Endothelial cell of umbilical vein (primary cell): ENCODE measurements around the gene SNAPC4. TPM values are rescaled to one million over a fixed set of nuclear protein-coding genes. Genes with fewer than 3 reads are reported as not detected.
A peak's percentile ranks its signal among the peaks of the same experiment; 100 is the strongest.

Experiments used
- BruUV-seq: library from RNA; stranded (reverse); fragments of 400-500 nt; replicated peaks from 2 replicates; lab custom pipeline; 2021; lab: Mats Ljungman, UMichigan
- CTCF ChIA-PET: fragments of 300-600, 350-600 bp; sonication (Branson Sonifier 250); formaldehyde crosslinking; loops from one replicate; lab custom pipeline; 2021; ENCODE audit warnings: antibody characterized with exemption, inconsistent platforms; lab: Charles Lee
- POLR2A ChIA-PET: fragments of 300-600, 350-600 bp; sonication (Branson Sonifier 250); formaldehyde crosslinking; loops from one replicate; lab custom pipeline; 2021; ENCODE audit warnings: antibody characterized with exemption, inconsistent platforms; lab: Charles Lee
- DNase-seq: peaks from one replicate; pipeline ENCODE4 v3.0.0-alpha.2; 2011; ENCODE audit warnings: low read depth, low spot score
- FAIRE-seq: peaks from 2 replicates; lab custom pipeline; 2011; peaks lifted over from hg19 to GRCh38; lab: Jason Lieb, UNC
- H2AFZ ChIP-seq: 2 replicates; pipeline ENCODE4 v1.6.0; 2012; ENCODE audit warnings: low read depth, low read length, control low read depth, inconsistent platforms
- H3K27ac ChIP-seq: 2 replicates; pipeline ENCODE4 v1.5.1; 2011; ENCODE audit warnings: low read depth, mild to moderate bottlenecking, control low read depth, low read length, moderate library complexity; ENCODE audit not compliant: insufficient read depth
- H3K27me3 ChIP-seq, 2 experiments: 2 replicates each; pipeline versions ENCODE4 v1.6.0 to v1.6.1; 2011; ENCODE audit warnings: low read length in 2 of 2, mixed read lengths in 1 of 2; ENCODE audit not compliant: control insufficient read depth in 2 of 2, insufficient read depth in 2 of 2
- H3K36me3 ChIP-seq, 2 experiments: 2 replicates in 1 of 2; 3 replicates in 1 of 2; pipeline ENCODE4 v1.5.1; 2011; ENCODE audit warnings: low read length in 2 of 2, mild to moderate bottlenecking in 1 of 2, moderate library complexity in 1 of 2; ENCODE audit not compliant: control insufficient read depth in 2 of 2, insufficient read depth in 2 of 2; ENCODE audit errors: extremely low read depth in 1 of 2
- H3K4me1 ChIP-seq: 3 replicates; pipeline ENCODE4 v1.5.1; 2011; ENCODE audit warnings: mild to moderate bottlenecking, low read length; ENCODE audit not compliant: control insufficient read depth, insufficient read depth; ENCODE audit errors: extremely low read depth
- H3K4me2 ChIP-seq: 2 replicates; pipeline ENCODE4 v1.6.1; 2011; ENCODE audit warnings: low read length, control low read depth, mixed read lengths; ENCODE audit not compliant: insufficient read depth
- H3K4me3 ChIP-seq, 3 experiments: fragments of 200-600 bp in 1 of 3; sonication (generic), shearing (Covaris generic) in 1 of 3; replicated peaks in 1 of 3; 2 replicates each; pipeline ENCODE4 v1.5.1; 2011 to 2016; ENCODE audit warnings: control low read depth in 3 of 3, low read length in 3 of 3, mild to moderate bottlenecking in 2 of 3, inconsistent platforms in 1 of 3, low read depth in 1 of 3, moderate library complexity in 1 of 3; ENCODE audit not compliant: insufficient read depth in 1 of 3
- H3K79me2 ChIP-seq: 2 replicates; pipeline ENCODE4 v1.6.0; 2012; ENCODE audit warnings: low read length, inconsistent platforms; ENCODE audit not compliant: control insufficient read depth, insufficient read depth
- H3K9ac ChIP-seq: replicated peaks from 2 replicates; pipeline ENCODE3; 2011; ENCODE audit warnings: low read length, control low read depth; ENCODE audit not compliant: insufficient read depth; ENCODE audit errors: extremely low read depth
- H3K9me1 ChIP-seq: replicated peaks from 3 replicates; pipeline ENCODE4 v1.6.0; 2011; ENCODE audit warnings: mild to moderate bottlenecking, low read length; ENCODE audit not compliant: control insufficient read depth, insufficient read depth; ENCODE audit errors: extremely low read depth
- H3K9me3 ChIP-seq: replicated peaks from 2 replicates; pipeline ENCODE4 v1.5.1; 2012; ENCODE audit warnings: low read length, inconsistent platforms; ENCODE audit not compliant: control insufficient read depth, insufficient read depth
- H4K20me1 ChIP-seq: replicated peaks from 2 replicates; pipeline ENCODE3; 2011; ENCODE audit warnings: mild to moderate bottlenecking, low read length; ENCODE audit not compliant: control insufficient read depth, insufficient read depth; ENCODE audit errors: extremely low read depth
- CTCF ChIP-seq, 2 donors: IDR thresholded peaks; 1 replicate in 1 of 2; 2 replicates in 1 of 2; pipeline ENCODE4 v1.5.1; 2011; ENCODE audit warnings: low read length in 2 of 2, mild to moderate bottlenecking in 2 of 2, moderate library complexity in 2 of 2, control low read depth in 1 of 2, inconsistent platforms in 1 of 2, low read depth in 1 of 2; ENCODE audit not compliant: insufficient read depth in 1 of 2; ENCODE audit errors: extremely low read depth in 1 of 2
- GATA2 ChIP-seq: IDR thresholded peaks from 2 replicates; pipeline ENCODE4 v1.7.0; 2011; ENCODE audit warnings: low read depth, mild to moderate bottlenecking, moderate library complexity, mixed read lengths, low read length; ENCODE audit not compliant: insufficient read length, insufficient read depth
- JUN ChIP-seq: IDR thresholded peaks from 2 replicates; pipeline ENCODE4 v1.6.1; 2011; ENCODE audit warnings: borderline replicate concordance, low read depth; ENCODE audit not compliant: insufficient read length, insufficient read depth
- MAX ChIP-seq: IDR thresholded peaks from 2 replicates; pipeline ENCODE4 v1.6.1; 2011; ENCODE audit not compliant: insufficient read depth, insufficient read length
- MYC ChIP-seq: IDR thresholded peaks from one replicate; pipeline ENCODE4 v1.6.1; 2011; ENCODE audit warnings: mild to moderate bottlenecking, low read depth, low read length
- POLR2AphosphoS5 ChIP-seq: IDR thresholded peaks from 2 replicates; pipeline ENCODE4 v1.6.1; 2012; ENCODE audit warnings: low read depth, mild to moderate bottlenecking, control low read depth, low read length, moderate library complexity; ENCODE audit not compliant: insufficient read depth
- dilution Hi-C: fragments of 300-500 bp; cut with MboI; formaldehyde crosslinking; loops from one replicate; pipeline ENCODE4 v1.15.0; 2019; ENCODE audit warnings: low sequenced_read_pairs; ENCODE audit not compliant: extremely low pct_ligation_motif_present
- intact Hi-C: fragments of 100-400 bp; cut with micrococcal nuclease; formaldehyde crosslinking; loops from one replicate; pipeline ENCODE4 v1.10.0; 2022
- polyA plus RNA-seq, 4 experiments: library from polyadenylated mRNA; depleted of rRNA in 3 of 4; stranded (reverse) in 3 of 4; unstranded in 1 of 4; fragments of >200 nt; gene quantifications; 2 replicates each; pipeline versions ENCODE4 v1.2.1 to v1.2.3, GENCODE V29; 2011 to 2012; ENCODE audit warnings: missing spikeins in 1 of 4
- total RNA-seq: library from RNA; stranded (reverse); gene quantifications from 2 replicates; pipeline ENCODE4 v1.2.3, GENCODE V29; 2021

Gene SNAPC4
- total and polyA plus RNA-seq, 2 donors (not counting 3 experiments of a cell fraction or from before 2014, with no cell fraction given), result 6.7 to 17.5 TPM

- no peaks in the 10 kb centered on the region for H4K20me1 ChIP-seq
- no TSS peak for BruUV-seq
- H3K4me1 ChIP-seq, result no peaks in the 10 kb centered on the region
- no peak overlapping the region for H2AFZ ChIP-seq
- dilution Hi-C loops, result no loop called here
- H3K27me3 ChIP-seq, result no peaks in the 10 kb centered on the region
- ChIA-PET POLR2A (no interaction called here), CTCF (interaction anchor here (1.2 kb wide), 1 partner anchor 9 kb away, joined by 4 read pairs; the partner anchor contains the start of gene DNLZ)
- DNase-seq, result no peak
- intact Hi-C loops, result no loop called here
- no peak overlapping the region for H3K27ac ChIP-seq
- H3K79me2 ChIP-seq, result no peaks in the 10 kb centered on the region
- no peak overlapping the region for H3K4me2 ChIP-seq
- TF ChIP-seq POLR2AphosphoS5 (peak; percentile 16), JUN (no peak)
- no peak overlapping the region for H3K4me3 ChIP-seq
- FAIRE-seq, result no peak
- H3K9ac ChIP-seq, result no peak overlapping the region
- no peaks in the 10 kb centered on the region for H3K9me1 ChIP-seq
- H3K36me3 ChIP-seq, result peaks cover 0 to 5% of the 10 kb centered on the region in 2 experiments
- no peaks in the 10 kb centered on the region for H3K9me3 ChIP-seq
Observed at GRCh38 chr9:136354592-136355085, 45.3 kb downstream of the SNAPC4 start.

GRCh38 chr9:136353757-136354488, 46.0 kb downstream of the SNAPC4 start:
- no peaks in the 10 kb centered on the region for H3K9me1 ChIP-seq
- no peak overlapping the region for H3K9ac ChIP-seq
- ChIA-PET CTCF (interaction anchor here (1.2 kb wide), 1 partner anchor 9 kb away, joined by 4 read pairs; the partner anchor contains the start of gene DNLZ), POLR2A (interaction anchor here (0.6 to 0.7 kb wide), 2 partner anchors 48 to 92 kb away, joined by 3 read pairs; no protein-coding TSS in a partner anchor)
- FAIRE-seq, result no peak
- DNase-seq, result no peak
- intact Hi-C loops, result no loop called here
- no peaks in the 10 kb centered on the region for H4K20me1 ChIP-seq
- no TSS peak for BruUV-seq
- no peak overlapping the region for H3K27ac ChIP-seq
- no peak overlapping the region for H3K4me3 ChIP-seq
- no peaks in the 10 kb centered on the region for H3K9me3 ChIP-seq
- no peak for TF ChIP-seq POLR2AphosphoS5
- TF ChIP-seq MAX, result no peak
- TF ChIP-seq GATA2, result no peak
- no peak for TF ChIP-seq CTCF (IDR thresholded peaks at IDR 0.05; ENCODE audit: extremely low read depth in 1 of 2, insufficient read depth in 1 of 2, low read depth in 1 of 2, low read length in 2 of 2)
- no peak for TF ChIP-seq MYC
- H3K4me1 ChIP-seq, result no peaks in the 10 kb centered on the region
- H2AFZ ChIP-seq, result no peak overlapping the region
- dilution Hi-C loops, result no loop called here
- H3K79me2 ChIP-seq, result no peaks in the 10 kb centered on the region
- no peak overlapping the region for H3K4me2 ChIP-seq
- peaks cover 0 to 5% of the 10 kb centered on the region in 2 experiments for H3K36me3 ChIP-seq
- no peaks in the 10 kb centered on the region for H3K27me3 ChIP-seq
